ENCODE results near the gene SHISAL1. TPM values are rescaled to one million over a fixed set of nuclear protein-coding genes. Genes with fewer than 3 reads are reported as not detected.
A peak's percentile ranks its signal among the peaks of the same experiment; 100 is the strongest.

Gene SHISAL1
- total RNA-seq, 4 donors from 2014 or later, result 0.17 to 0.89 (median 0.22) TPM

DNA sequence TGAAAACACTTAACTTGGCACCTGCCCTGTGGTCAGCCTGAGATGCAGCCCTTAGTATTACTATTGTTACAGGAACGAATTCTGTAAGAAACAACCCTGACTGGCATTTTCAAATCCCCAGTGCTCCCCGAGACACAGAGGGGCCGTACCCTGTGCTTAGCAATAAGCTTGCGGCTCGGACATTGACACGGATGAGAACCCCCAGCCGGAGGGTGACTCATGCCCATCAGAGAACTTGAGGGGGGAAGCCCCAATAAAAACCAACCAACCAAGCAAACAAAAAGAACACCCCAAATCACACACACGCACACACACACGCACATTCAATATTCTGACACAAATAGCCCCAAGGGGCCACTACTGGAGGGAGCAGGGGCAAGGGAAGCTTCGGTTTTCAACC is 63.8 kb downstream of the SHISAL1 start:
- DNase-seq (ENCODE audit: low spot score in 2 of 2), result no peak
- H3K4me1 ChIP-seq, result no peaks in the 10 kb centered on the region
- H3K27me3 ChIP-seq, result peaks cover 10% of the 10 kb centered on the region
- no peak for TF ChIP-seq POLR2A (IDR thresholded peaks at IDR 0.05)
- H3K27ac ChIP-seq, result no peak overlapping the region
- H3K36me3 ChIP-seq, result no peaks in the 10 kb centered on the region
- WGBS, result 95% methylated on average over 6 of the region's 10 CpGs
- no peaks in the 10 kb centered on the region for H3K9me3 ChIP-seq
- H3K4me3 ChIP-seq, result no peak overlapping the region

DNA sequence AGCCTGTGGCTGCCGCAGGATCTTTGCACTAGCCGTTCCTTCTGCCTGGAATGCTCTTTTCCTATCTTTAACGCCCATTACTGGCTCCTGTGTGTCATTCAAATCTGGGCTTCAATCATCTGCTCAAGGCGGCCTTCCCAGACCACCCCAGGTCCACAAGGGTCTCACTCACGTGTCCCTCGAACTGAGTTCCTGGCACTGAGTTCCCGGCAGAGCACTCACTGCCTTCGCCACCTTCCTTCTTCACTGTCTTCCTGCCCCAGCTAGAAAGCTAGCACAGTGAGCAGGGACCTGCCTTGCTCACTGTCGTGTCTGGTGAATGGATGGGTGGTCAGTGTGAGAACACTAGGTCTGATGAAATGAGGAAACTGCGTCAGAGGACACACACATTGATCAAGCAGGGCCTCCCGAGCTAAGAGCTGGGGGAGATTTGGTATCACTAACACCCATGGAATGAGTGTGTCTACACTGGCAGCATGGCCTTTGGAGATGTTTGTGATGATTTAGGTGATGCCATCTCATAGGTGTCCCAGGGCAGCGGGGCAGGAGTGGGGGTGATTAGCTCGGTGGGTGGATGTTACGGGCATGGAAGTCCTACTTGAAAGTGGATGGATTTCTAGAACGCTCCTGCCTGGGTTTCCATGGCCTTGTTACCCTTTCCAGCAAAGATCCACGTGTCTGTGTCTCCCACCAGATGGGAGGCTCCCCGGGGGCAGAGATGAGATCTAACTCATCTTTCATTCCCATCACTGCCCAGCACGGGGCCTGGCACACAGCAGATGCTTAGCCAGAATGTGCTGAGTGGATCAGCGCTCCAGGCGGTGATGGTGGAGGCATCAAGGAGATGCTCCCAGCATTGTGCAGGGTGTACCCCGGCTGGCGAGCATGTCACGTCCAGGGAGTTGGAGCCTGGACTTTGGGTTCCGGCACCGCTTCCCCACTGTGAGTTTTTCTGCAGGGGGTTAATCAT is 64.5 kb downstream of the SHISAL1 start:
- H3K4me3 ChIP-seq, result no peak overlapping the region
- TF ChIP-seq POLR2A (IDR thresholded peaks at IDR 0.05), result no peak
- H3K9me3 ChIP-seq, result no peaks in the 10 kb centered on the region
- WGBS, result 94% methylated on average over 15 of the region's 25 CpGs
- no peaks in the 10 kb centered on the region for H3K4me1 ChIP-seq
- H3K36me3 ChIP-seq, result no peaks in the 10 kb centered on the region
- H3K27ac ChIP-seq, result no peak overlapping the region
- H3K27me3 ChIP-seq, result peaks cover 16% of the 10 kb centered on the region
- peak in 1 of 2 donors; percentile 70 for DNase-seq (ENCODE audit: low spot score in 2 of 2)

DNA sequence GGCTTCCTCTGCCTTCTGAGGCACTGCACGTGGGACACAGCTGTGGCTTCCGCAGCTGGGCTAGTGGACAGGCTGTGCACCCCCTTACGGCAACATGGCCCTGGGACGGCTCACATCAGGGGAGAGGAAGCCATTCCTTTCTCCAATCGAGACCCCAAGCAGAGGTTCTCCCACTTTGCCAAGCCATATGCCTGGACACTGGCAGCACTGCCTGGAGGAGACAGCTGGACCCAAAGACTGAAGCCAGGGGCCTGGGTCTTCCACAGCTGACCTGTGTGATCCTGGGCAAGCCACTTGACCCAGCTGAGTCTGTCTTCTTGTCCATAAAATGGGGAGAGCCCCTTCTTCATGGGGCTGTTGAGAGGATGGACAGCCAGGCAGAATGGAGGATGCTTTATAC is 65.4 kb downstream of the SHISAL1 start:
- 83% methylated on average over 5 of the region's 5 CpGs for WGBS
- H3K36me3 ChIP-seq, result no peaks in the 10 kb centered on the region
- peaks cover 21% of the 10 kb centered on the region for H3K27me3 ChIP-seq
- H3K4me3 ChIP-seq, result no peak overlapping the region
- DNase-seq (ENCODE audit: low spot score in 2 of 2), result peak in 1 of 2 donors; percentile 49
- H3K4me1 ChIP-seq, result no peaks in the 10 kb centered on the region
- H3K9me3 ChIP-seq, result no peaks in the 10 kb centered on the region
- no peak overlapping the region for H3K27ac ChIP-seq
- TF ChIP-seq EP300 (IDR thresholded peaks at IDR 0.05) (no peak), POLR2A (IDR thresholded peaks at IDR 0.05) (no peak), POLR2AphosphoS5 (IDR thresholded peaks at IDR 0.05) (no peak)
- TF ChIP-seq, protein P1, sequence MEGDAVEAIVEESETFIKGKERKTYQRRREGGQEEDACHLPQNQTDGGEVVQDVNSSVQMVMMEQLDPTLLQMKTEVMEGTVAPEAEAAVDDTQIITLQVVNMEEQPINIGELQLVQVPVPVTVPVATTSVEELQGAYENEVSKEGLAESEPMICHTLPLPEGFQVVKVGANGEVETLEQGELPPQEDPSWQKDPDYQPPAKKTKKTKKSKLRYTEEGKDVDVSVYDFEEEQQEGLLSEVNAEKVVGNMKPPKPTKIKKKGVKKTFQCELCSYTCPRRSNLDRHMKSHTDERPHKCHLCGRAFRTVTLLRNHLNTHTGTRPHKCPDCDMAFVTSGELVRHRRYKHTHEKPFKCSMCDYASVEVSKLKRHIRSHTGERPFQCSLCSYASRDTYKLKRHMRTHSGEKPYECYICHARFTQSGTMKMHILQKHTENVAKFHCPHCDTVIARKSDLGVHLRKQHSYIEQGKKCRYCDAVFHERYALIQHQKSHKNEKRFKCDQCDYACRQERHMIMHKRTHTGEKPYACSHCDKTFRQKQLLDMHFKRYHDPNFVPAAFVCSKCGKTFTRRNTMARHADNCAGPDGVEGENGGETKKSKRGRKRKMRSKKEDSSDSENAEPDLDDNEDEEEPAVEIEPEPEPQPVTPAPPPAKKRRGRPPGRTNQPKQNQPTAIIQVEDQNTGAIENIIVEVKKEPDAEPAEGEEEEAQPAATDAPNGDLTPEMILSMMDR (IDR thresholded peaks at IDR 0.05), result no peak

DNA sequence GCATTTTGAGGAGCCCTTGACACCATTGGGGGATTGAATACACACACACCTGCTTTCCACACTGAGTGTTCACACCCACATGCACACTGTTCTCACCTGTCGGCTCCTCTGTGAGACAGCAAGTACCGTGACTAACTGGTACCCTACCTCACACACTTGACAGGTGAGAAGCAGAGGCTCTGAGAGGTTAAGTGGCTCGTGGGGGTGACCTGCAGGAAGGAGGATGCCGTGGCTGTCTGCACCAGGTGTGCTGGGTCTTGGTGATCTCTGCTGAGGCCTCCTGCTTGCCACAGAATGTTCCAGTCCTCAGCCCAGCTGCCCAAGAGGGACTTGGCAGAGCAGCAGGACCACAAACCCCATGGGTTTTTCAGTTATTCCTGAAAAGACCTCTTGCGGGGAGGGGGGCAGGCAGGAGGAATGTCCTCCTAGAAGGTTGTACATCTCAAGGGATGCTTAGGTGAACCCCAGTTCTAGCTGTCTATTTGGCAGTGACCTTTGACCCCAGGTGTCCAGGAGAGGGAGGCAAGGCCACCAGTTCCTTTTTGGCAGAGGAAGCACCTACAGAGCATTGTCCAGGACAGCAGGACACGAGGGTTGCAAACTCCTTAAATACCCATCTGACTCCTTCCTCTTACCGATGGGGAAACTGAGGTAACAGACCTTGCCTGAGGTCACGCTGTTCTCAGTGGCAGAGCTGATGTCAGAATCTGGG is 66.0 kb downstream of the SHISAL1 start:
- TF ChIP-seq POLR2AphosphoS5 (IDR thresholded peaks at IDR 0.05) (no peak), POLR2A (IDR thresholded peaks at IDR 0.05) (no peak), EP300 (IDR thresholded peaks at IDR 0.05) (no peak)
- TF ChIP-seq, protein P1 (IDR thresholded peaks at IDR 0.05), result no peak
- WGBS, result 82% methylated on average over 5 of the region's 8 CpGs
- peaks cover 21% of the 10 kb centered on the region for H3K27me3 ChIP-seq
- no peak overlapping the region for H3K27ac ChIP-seq
- no peaks in the 10 kb centered on the region for H3K9me3 ChIP-seq
- H3K4me3 ChIP-seq, result no peak overlapping the region
- H3K36me3 ChIP-seq, result no peaks in the 10 kb centered on the region
- peak in 1 of 2 donors; percentile 32 for DNase-seq (ENCODE audit: low spot score in 2 of 2)
- H3K4me1 ChIP-seq, result no peaks in the 10 kb centered on the region

DNA sequence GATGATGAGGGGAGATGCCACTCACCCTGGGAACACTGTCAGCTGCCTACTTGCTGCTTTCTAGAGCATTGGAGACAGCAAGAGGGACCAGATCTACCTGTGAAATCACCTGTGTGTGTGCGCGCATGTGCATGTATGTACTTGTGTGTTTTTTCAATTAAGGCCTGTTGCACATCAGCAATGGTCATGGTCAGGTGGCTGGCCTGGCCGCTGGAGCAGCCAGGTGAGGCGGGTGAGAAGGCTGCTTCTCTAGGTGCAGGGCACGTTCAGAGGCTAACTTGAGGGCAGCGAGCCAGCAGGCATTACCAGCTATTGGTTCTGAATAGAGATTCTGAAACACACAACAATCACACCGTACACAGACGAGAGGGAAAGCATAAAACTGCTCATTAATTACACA is 66.9 kb downstream of the SHISAL1 start:
- no peaks in the 10 kb centered on the region for H3K36me3 ChIP-seq
- no peak overlapping the region for H3K27ac ChIP-seq
- DNase-seq (ENCODE audit: low spot score in 2 of 2), result peak in 1 of 2 donors; percentile 37
- H3K4me3 ChIP-seq, result no peak overlapping the region
- H3K27me3 ChIP-seq, result peaks cover 21% of the 10 kb centered on the region
- H3K4me1 ChIP-seq, result no peaks in the 10 kb centered on the region
- no peaks in the 10 kb centered on the region for H3K9me3 ChIP-seq
- TF ChIP-seq POLR2A (IDR thresholded peaks at IDR 0.05), result no peak
- no peak for TF ChIP-seq POLR2AphosphoS5 (IDR thresholded peaks at IDR 0.05)
- TF ChIP-seq, protein P1 (IDR thresholded peaks at IDR 0.05), result no peak
- TF ChIP-seq EP300 (IDR thresholded peaks at IDR 0.05), result no peak
- 75% methylated on average over 8 of the region's 8 CpGs for WGBS

DNA sequence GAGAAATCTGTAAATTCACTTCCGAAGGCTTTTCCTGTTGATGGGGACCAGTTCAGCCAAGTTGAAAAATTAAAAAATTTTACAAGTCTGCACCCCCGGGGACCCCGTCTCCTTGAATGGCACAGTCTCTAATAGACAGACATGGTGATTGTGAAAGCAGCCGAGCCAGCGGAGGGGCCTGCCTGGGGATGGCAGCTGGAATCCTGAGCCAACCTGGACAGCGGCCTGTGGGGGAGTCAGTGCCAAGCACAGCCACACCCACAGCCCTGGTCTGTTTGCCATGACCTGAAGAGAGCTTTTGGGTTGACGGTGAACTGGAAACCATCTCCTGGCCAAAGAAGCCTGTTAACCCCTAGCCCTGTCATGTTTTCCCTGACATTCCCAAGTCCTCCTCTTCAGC is 67.3 kb downstream of the SHISAL1 start:
- 46% methylated on average over 4 of the region's 7 CpGs for WGBS
- Histone ChIP-seq H3K9me3 (no peaks in the 10 kb centered on the region), H3K27ac (no peak overlapping the region), H3K36me3 (no peaks in the 10 kb centered on the region), H3K4me3 (no peak overlapping the region), H3K27me3 (peaks cover 21% of the 10 kb centered on the region), H3K4me1 (no peaks in the 10 kb centered on the region)
- peak in 1 of 2 donors; percentile 73 for DNase-seq (ENCODE audit: low spot score in 2 of 2)
- TF ChIP-seq, protein P1 (IDR thresholded peaks at IDR 0.05), result no peak
- TF ChIP-seq EP300 (IDR thresholded peaks at IDR 0.05) (no peak), POLR2A (IDR thresholded peaks at IDR 0.05) (no peak)
